ENCODE data around the gene KATNB1.

- TF ChIP-seq CTCF (IDR thresholded peaks at IDR 0.05): no peak
- TF ChIP-seq POLR2A (IDR thresholded peaks at IDR 0.05): no peak
Measured at GRCh38 chr16:57744642-57744903, 9.0 kb downstream of the KATNB1 start.

Measured in right lobe of liver (tissue), 4 donors.